ENCODE data around the gene CNTNAP2. TPM values are rescaled to one million over a fixed set of nuclear protein-coding genes. Genes with fewer than 3 reads are reported as not detected.

The CNTNAP2 gene
- total RNA-seq, 1 donor from 2014 or later = 5.4 TPM

GRCh38 chr7:147197006-147197405, 1080.4 kb downstream of the CNTNAP2 start:
- H3K27me3 Mint-ChIP-seq (ENCODE audit: unreplicated experiment) = peaks cover 2% of the 10 kb centered on the region
- H3K4me1 Mint-ChIP-seq (ENCODE audit: unreplicated experiment) = peaks cover 6% of the 10 kb centered on the region
- TF ChIP-seq, protein P1, sequence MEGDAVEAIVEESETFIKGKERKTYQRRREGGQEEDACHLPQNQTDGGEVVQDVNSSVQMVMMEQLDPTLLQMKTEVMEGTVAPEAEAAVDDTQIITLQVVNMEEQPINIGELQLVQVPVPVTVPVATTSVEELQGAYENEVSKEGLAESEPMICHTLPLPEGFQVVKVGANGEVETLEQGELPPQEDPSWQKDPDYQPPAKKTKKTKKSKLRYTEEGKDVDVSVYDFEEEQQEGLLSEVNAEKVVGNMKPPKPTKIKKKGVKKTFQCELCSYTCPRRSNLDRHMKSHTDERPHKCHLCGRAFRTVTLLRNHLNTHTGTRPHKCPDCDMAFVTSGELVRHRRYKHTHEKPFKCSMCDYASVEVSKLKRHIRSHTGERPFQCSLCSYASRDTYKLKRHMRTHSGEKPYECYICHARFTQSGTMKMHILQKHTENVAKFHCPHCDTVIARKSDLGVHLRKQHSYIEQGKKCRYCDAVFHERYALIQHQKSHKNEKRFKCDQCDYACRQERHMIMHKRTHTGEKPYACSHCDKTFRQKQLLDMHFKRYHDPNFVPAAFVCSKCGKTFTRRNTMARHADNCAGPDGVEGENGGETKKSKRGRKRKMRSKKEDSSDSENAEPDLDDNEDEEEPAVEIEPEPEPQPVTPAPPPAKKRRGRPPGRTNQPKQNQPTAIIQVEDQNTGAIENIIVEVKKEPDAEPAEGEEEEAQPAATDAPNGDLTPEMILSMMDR (IDR thresholded peaks at IDR 0.05; ENCODE audit: unreplicated experiment) = no peak
- no peaks in the 10 kb centered on the region for H3K36me3 Mint-ChIP-seq (ENCODE audit: low read depth, unreplicated experiment)
- H3K27ac Mint-ChIP-seq (ENCODE audit: unreplicated experiment) = no peak overlapping the region
- no peaks in the 10 kb centered on the region for H3K9me3 Mint-ChIP-seq (ENCODE audit: unreplicated experiment)
- DNase-seq (ENCODE audit: low spot score) = no peak
- no peak overlapping the region for H3K4me3 Mint-ChIP-seq (ENCODE audit: unreplicated experiment)

- H3K4me1 Mint-ChIP-seq (ENCODE audit: unreplicated experiment) = no peaks in the 10 kb centered on the region
- H3K9me3 Mint-ChIP-seq (ENCODE audit: unreplicated experiment) = no peaks in the 10 kb centered on the region
- no peaks in the 10 kb centered on the region for H3K36me3 Mint-ChIP-seq (ENCODE audit: low read depth, unreplicated experiment)
- no peak for DNase-seq (ENCODE audit: low spot score)
- H3K4me3 Mint-ChIP-seq (ENCODE audit: unreplicated experiment) = no peak overlapping the region
- TF ChIP-seq, protein P1 (IDR thresholded peaks at IDR 0.05; ENCODE audit: unreplicated experiment) = no peak
- peaks cover 2% of the 10 kb centered on the region for H3K27me3 Mint-ChIP-seq (ENCODE audit: unreplicated experiment)
- H3K27ac Mint-ChIP-seq (ENCODE audit: unreplicated experiment) = no peak overlapping the region
Observed at GRCh38 chr7:147199868-147200267, 1083.3 kb downstream of the CNTNAP2 start.

GRCh38 chr7:147207988-147208387, 1091.4 kb downstream of the CNTNAP2 start:
- Mint-ChIP-seq H3K27ac (ENCODE audit: unreplicated experiment) (no peak overlapping the region), H3K4me1 (ENCODE audit: unreplicated experiment) (no peaks in the 10 kb centered on the region), H3K9me3 (ENCODE audit: unreplicated experiment) (no peaks in the 10 kb centered on the region), H3K36me3 (ENCODE audit: low read depth, unreplicated experiment) (no peaks in the 10 kb centered on the region), H3K27me3 (ENCODE audit: unreplicated experiment) (no peaks in the 10 kb centered on the region), H3K4me3 (ENCODE audit: unreplicated experiment) (no peak overlapping the region)
- TF ChIP-seq, protein P1 (IDR thresholded peaks at IDR 0.05; ENCODE audit: unreplicated experiment) = no peak
- DNase-seq (ENCODE audit: low spot score) = no peak

DNA sequence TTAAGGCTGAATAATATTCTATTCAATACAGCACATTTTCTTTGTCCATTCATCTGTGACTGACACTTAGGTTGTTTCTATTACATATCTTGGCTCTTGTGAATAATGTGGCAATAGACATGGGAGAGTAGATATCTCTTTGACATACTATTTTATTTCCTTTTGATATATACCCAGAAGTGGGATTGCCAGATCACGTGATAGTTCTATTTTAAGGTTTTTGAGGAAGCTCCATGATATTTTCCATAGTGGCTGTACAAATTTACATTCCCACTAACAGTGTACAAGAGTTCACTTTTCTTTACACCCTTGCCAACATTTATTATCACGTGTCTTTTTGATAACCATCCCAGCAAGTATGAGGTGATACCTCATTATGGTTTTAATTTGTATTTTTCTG, 1114.7 kb downstream of the CNTNAP2 start:
- no peaks in the 10 kb centered on the region for H3K36me3 Mint-ChIP-seq (ENCODE audit: low read depth, unreplicated experiment)
- DNase-seq (ENCODE audit: low spot score) = no peak
- H3K27ac Mint-ChIP-seq (ENCODE audit: unreplicated experiment) = no peak overlapping the region
- peaks cover 8% of the 10 kb centered on the region for H3K9me3 Mint-ChIP-seq (ENCODE audit: unreplicated experiment)
- no peak overlapping the region for H3K4me3 Mint-ChIP-seq (ENCODE audit: unreplicated experiment)
- H3K4me1 Mint-ChIP-seq (ENCODE audit: unreplicated experiment) = no peaks in the 10 kb centered on the region
- TF ChIP-seq, protein P1 (IDR thresholded peaks at IDR 0.05; ENCODE audit: unreplicated experiment) = no peak
- peaks cover 2% of the 10 kb centered on the region for H3K27me3 Mint-ChIP-seq (ENCODE audit: unreplicated experiment)

GRCh38 chr7:147235645-147236382, 1119.2 kb downstream of the CNTNAP2 start:
- H3K4me1 Mint-ChIP-seq (ENCODE audit: unreplicated experiment) = no peaks in the 10 kb centered on the region
- H3K27me3 Mint-ChIP-seq (ENCODE audit: unreplicated experiment) = no peaks in the 10 kb centered on the region
- TF ChIP-seq, protein P1 (IDR thresholded peaks at IDR 0.05; ENCODE audit: unreplicated experiment) = no peak
- peaks cover 4% of the 10 kb centered on the region for H3K9me3 Mint-ChIP-seq (ENCODE audit: unreplicated experiment)
- H3K36me3 Mint-ChIP-seq (ENCODE audit: low read depth, unreplicated experiment) = no peaks in the 10 kb centered on the region
- no peak overlapping the region for H3K27ac Mint-ChIP-seq (ENCODE audit: unreplicated experiment)
- no peak overlapping the region for H3K4me3 Mint-ChIP-seq (ENCODE audit: unreplicated experiment)
- no peak for DNase-seq (ENCODE audit: low spot score)
